Frontal cortex (tissue), 4 donors: ENCODE data around the gene UQCRC1. TPM values are rescaled to one million over a fixed set of nuclear protein-coding genes. Genes with fewer than 3 reads are reported as not detected.

Experiments used
- DNase-seq, 2 donors: peaks; one replicate each; pipeline ENCODE4 v3.0.0; 2012; ENCODE audit warnings: low spot score in 2 of 2
- FAIRE-seq: peaks from 2 replicates; lab custom pipeline; 2012; peaks lifted over from hg19 to GRCh38; lab: Jason Lieb, UNC
- total RNA-seq: library from RNA; depleted of rRNA; stranded (reverse); fragments of >200 nt; gene quantifications from one replicate; pipeline ENCODE4 v1.2.3, GENCODE V29; 2014
- donor health status: control.
- donor health status: control.
- donor health status: control.

Gene UQCRC1
- total RNA-seq, 1 donor from 2014 or later = 149 TPM

DNA sequence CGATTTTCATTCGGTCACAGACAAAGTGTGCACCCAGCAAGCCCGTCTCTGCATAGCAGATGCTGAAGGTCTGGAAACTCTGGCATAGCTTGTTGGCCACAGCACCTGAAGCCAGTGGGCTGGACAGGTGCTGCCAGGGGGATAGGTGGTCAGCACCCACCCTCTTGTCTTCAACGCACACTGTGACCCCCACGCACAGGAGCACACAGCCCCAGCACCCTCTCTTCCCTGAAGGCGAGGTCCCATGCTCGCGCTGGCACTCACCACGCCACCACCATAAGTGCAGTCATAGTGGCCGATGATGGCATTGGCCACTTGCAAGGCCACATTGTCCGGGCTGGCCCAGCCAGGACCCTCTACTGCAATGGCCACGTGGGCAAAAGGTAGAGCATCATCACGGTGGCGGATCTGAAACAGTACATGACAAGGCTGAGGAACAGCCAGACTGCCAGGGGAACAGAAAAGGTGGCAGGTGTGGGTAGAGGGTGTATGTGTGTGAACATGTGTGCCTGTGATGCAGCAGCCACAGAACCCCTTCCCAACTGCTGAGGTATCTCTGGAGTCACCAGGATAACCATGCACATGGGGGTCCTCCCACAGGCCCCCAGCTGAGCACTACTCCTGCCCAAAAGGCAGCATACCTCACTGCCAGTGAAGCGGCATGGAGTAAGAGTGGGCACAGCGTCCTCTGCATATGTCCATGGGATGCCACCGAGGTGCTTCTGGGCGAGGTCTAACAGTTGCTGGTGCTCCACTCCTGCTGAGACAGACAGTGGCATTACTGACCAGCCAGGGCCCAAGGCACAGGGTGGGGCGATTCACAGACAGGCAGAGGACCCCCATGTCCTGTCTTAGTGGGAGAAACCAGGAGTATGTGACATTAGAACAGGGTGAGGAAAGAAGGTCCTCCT is 8.5 kb downstream of the UQCRC1 start:
- no peak for DNase-seq
- FAIRE-seq = no peak

DNA sequence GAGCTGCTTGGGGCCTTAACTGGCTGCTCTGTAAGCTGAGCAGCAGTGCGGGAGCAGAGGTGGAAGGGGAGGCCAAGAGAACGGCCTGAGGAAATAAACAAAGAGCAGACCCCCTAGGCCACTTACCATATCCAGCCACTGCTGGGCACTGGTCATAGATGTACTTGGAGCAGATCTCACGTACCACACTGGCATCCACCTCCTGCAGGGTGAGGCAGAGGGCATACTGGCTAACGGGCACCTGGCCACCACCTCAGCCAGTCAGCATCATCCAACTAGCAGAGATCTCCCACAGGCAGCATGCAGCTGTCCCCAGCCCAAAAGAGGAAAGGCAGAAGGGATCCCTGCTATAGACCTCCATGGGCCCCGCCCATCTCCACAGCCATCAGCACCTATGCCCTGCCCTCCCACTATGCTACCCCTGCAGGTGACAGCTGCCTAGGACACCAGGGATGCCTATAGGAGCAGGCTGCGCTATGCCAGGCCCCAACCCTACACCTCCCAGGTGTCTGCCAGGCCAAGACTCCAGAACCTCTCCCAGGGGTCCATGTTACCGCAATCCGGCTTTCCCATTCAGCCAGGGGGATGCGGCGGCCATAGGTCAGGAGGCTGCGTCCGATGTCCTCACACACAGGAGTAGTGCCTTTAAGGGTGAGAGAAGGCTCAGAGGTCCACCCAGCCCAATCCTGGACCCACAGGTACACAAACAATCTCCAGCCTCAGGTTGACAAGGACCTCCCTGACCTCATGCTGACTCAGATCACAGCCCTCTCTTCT is 9.7 kb downstream of the UQCRC1 start:
- DNase-seq = no peak
- FAIRE-seq = no peak

DNA sequence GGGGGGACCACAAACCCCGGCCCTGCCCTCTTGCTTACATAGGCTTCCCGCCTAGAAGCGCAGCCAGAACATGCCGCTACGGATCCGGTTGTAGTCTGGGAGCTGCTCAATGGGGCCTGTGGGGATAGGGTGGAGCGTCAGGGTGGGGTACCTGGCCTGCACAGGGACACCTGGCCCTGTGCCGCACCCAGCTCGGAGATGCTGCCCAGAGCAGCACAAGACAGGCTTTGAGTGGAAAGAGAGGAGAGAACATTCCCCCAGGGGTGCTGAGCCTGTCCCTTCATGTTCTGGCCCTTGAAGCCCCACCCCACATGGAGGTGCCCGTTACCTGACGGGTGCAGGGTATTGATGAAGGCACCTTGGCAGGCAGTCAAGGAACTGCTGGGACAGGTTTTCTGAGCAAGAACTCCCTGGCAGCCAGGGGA is 10.4 kb downstream of the UQCRC1 start:
- FAIRE-seq = no peak
- no peak for DNase-seq

DNA sequence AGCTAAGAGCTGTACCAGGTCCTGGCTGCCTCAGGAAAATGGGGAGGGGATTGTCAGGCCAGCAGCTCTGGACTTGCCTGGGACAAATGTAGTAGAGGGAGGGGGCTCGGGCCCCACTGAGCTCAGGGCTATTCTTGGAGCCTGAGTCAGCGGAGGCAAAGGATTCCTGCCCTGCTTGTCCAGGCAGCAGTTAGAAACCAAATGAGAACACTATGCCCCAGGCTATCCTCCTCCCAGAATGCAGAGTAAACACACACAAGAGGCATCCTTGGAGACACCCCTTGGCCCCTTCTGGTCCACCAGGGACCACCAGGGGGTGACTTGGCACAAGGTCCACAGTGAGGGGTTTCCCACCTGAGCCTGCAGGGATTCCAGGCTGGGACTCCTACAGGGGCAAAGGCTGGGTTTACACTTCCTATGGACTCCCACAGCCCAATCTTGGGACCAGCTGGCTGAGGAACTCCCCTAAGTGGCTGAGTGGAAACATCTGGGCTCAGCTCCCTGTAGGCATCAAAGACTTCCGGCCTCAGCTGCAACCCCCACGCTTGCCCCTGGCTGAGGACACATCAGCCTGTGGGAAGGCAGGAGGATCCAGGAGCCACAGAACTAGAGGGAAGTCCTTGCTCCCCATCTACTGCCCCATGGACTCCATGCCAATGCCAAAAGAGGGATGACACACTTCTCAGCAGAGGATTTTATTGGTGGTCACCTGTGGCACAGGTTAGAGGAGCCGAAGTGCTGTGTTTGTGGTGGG is 10.9 kb downstream of the UQCRC1 start:
- DNase-seq (peak in 1 of 2 donors; percentile 48), FAIRE-seq (no peak)

DNA sequence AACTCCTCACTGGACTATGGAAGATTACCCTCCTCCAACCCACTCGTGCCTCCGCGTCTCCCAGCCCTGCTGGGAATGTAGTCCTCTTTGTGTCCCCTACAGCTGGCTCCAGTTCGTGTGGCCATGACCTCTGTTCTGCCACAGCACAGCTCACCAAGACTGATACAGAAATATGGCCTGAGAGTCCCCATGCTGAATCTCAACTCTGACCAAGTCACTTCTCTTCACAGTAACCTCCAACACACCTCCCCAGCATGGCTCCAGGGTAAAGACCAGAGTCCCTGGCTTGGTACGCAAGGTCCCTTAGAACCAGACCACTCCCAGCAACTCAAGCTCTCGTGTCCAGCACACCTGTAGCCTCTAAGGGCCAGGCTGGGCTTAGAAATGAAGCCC is 12.0 kb downstream of the UQCRC1 start:
- no peak for FAIRE-seq

DNA sequence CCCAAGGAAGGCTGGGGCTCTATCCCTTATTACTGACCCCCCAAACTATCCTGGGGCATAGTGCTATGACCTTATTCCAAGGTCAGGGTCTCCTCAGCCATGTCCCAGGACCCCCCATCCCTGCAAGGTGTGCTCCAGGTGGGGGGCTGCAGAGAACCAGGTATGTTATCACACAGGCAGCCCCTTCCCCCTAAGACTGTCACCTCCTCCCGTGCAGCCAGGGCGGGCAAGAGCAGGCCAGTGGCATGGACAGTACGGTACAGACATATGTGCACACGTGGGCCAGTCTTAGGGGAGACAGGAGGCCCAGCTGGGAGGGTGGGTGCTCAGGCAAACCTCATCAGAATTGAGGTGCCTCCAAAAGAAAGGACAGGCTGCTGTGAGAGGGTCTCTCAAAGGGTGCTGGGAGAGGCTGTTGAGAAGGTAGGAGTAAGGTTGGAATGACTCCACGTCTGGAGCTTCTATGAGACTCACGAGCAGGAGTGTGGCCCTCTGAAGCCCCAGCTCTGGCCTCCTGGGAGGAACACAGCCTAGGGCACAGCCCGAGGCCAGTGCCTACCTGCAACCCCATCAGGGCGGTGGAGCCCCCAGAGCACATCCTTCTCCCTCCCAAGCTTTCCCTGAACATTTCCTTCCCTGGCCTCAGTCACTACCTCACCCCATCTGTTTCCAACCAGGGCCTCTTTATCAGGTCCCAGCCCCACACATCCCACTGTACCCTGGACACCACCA is 12.6 kb downstream of the UQCRC1 start:
- no peak for FAIRE-seq

More for the DNA sequence above, 12.0 kb downstream of the UQCRC1 start:
- DNase-seq = no peak

DNA sequence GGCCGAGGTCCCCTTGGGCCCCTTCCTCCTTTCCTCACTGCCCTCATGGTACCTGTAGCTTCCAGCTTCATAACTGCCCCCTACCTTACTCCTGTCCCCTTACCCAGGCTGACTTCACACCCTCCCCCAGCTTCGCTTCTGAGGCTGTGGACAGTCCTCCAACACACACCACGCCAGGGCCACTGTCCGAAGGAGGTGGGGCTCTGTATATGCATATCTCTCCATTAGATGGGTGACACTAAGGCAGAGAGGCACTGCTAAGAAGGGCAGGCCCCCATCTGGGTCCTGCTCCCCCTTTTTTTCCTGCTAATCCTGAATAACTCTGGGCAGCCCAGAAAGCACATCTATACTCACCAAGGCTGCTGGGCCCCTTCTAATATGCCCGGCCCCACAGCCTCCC is 13.3 kb downstream of the UQCRC1 start:
- DNase-seq (no peak), FAIRE-seq (no peak)

More for the DNA sequence above, 12.6 kb downstream of the UQCRC1 start:
- DNase-seq = no peak

DNA sequence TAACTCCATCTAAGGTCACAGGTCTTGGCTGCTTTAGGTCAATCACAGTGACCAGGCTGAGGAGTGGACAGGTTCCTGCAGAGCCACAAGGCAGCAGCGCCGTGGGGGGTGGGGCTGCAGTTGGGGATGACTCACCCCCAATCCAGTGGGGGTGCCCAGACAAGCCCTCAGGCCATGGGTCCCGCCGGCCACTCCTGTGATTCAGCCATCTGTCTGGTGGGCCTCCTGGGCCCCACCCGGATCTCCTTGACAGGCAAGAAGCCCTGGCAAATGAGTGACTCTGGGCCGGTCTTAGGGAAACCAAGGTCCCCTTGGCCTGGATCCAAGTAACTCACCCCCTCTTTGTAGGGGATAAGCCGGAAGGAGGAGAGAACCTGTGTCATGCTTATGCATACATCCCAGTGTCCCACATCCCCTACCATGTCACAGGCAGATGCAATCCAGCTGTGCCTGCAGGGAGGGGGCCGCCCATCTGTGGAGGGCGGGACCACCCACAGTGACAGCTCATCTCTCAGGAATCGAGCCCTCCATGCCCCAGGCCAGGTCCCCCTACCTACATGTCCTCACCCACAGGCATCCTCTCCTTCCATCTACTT is 13.8 kb downstream of the UQCRC1 start:
- FAIRE-seq (no peak), DNase-seq (peak in 1 of 2 donors; percentile 73)

DNA sequence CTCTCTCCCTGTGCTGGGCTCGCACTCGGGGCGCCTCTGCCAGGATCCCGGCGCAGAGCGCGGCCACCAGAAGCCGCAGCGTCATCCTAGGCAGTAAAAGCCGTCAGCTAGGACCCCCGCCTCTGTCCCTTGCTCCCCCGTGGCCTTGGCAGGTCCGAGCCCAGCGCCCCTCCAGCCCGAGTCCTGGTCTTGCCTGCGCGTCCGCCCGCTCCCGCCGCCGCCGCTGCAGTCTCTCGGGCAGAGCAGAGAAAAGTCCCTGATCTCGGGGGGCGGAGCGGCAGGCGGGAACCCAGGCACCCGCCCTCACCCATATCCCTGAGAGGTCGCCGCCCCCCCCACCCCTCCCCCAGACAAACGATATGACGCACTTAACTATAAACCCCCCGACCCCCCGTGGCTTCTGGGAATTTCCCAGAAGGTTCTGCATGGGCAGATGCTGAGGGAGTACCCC is 14.3 kb downstream of the UQCRC1 start, which contains the start of gene COL7A1:
COL7A1 (minus strand) TSS at position 255 of the 451 bp plus-strand sequence; CDS start at position 85, 170 bp downstream.
- DNase-seq (peak in 1 of 2 donors; percentile 65), FAIRE-seq (no peak)

DNA sequence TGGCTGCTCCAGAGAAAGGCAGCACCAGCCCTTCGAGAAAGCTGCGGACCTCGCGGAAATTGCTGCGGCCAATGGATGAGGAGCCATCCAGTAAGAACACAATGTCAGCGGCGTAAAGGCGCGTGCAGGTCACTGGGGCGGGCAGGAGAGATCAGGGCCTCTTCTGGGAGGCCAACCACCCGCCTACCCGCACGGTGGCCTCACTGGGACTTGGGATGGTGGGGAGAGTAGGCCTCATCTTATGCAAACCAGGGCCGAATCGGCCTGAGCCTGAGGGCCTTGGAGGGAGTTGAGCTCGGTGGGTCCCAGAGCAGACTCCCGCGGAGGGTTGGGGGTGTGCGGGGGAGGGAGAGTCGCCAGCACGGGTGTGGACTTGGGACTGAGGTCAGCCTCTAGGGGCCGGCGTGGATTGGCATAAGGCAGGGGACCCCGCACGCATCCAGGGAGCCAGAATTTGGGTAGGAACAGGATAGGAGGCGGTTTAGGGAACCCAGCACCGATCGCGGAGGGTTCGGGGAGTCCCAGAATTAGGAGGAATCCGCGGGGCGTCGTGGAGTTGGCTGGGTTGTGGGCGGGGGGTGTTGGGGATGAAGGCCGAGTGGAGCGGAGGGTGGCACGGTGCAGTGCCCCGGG is 14.9 kb downstream of the UQCRC1 start:
- FAIRE-seq = no peak
- no peak for DNase-seq

DNA sequence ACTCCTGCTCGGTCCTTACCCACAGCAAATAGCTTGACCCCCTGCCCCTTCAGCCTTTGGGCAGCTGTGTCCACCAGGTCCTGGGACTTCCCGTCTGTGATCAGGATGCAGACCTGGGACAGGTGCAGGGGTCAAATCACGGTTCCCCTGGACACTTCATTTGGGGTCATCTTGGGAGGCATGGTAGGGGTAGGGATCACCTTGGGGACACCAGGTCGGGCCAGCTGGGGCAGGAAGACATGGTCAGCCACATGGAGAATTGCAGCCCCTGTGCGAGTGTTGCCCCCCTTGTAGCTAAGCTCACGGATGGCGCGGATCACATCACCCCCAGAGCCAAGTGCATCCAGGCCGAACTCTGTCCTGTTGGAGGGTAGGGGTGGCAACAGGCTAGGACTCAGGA is 16.1 kb downstream of the UQCRC1 start:
- DNase-seq = no peak
- FAIRE-seq = no peak

DNA sequence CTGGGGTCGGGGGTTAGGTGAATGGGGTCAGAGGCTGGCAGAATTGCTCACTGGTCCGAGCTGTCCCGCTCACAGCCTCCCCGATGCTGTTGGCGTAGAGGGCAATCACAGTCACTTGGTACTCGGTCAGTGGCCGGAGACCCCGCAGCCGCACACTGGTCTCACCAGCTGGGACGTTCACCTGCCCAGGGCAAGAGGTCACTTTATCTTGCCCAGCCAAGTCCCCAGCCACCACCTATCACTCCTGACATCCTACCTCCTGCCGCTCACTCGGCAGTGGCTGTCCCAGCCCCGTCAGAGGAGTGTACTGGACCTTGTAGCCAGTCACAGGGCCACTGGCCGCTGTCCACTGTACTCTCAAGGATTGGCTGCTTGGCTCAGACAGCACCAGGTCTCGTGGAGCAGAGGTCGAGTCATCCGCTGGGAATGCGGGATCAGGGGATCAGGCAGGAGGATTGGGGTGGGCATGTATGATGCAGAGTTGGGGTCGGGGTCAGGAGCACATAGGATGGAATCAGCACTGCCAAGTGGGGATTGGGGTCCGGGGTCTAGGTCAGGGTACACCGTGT is 16.8 kb downstream of the UQCRC1 start:
- FAIRE-seq (no peak), DNase-seq (no peak)

DNA sequence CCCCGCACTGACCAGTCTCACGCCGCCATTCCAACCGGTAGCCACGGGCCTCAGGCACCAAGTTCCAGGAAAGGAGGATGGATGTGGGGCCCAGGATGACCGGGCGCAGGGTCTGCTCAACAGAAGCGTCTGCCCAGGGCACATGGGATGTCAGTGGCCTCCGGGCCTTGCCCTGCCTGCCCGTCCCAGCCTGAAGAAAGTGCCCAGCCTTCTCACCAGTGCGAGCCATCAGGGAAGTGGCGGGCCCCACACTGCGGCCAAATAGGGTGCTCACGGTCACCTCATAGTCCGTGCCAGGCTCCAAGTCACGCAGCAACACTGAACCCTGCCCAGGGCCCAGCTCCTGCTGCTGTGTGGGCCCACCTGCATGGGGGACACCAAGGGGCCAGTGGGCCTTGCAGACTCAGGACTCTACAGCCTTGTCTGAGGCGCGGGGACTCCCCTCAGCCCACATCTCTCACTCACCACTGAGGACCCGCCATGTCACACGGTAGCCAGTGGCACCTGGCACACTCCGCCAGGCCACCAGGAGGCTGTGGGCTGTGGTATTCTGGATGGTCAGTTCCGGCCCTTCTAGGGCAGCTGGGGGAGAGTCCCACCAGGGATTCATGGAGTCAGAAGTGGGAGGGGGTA is 17.4 kb downstream of the UQCRC1 start:
- no peak for FAIRE-seq

DNA sequence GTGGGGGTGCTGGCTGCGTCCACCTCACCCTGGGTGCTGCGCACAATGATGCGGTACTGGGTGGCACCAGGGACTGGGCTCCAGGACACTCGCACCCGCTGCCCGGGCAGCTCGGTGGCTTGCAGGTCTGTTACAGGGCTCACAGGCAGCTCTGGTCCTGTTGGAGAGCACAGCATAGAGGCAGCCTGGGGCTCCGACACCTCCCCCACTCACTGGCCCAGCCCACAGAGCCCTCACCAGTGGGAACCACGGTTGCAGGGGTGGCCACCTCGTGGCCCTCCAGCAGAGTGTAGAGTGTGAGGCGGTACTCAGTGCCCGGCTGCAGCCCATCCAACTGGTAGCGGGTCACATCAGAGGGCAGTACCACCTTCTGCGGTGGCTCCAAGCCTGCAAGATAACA is 18.0 kb downstream of the UQCRC1 start:
- FAIRE-seq = no peak
- DNase-seq = no peak

More for the DNA sequence above, 17.4 kb downstream of the UQCRC1 start:
- DNase-seq = no peak

DNA sequence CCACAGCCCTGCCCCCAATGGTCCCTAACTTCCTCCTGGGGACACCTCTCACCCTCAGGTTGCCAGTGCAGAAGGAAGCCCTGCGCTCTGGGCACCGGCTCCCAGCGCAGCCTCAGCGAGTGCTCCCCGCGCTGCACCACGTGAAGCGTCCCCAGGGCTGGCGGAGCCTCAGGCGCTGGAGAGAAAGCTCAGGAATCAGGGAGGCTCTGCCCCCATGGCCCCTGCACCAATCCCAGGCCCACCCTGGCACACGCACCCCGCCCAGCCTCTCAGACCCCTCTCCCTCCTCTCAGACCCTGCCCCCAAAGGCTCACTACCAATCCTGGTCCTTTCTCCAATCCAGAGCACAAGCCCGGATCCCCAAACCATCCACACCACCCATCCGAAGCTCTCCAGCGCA is 21.2 kb downstream of the UQCRC1 start:
- no peak for FAIRE-seq
- no peak for DNase-seq

DNA sequence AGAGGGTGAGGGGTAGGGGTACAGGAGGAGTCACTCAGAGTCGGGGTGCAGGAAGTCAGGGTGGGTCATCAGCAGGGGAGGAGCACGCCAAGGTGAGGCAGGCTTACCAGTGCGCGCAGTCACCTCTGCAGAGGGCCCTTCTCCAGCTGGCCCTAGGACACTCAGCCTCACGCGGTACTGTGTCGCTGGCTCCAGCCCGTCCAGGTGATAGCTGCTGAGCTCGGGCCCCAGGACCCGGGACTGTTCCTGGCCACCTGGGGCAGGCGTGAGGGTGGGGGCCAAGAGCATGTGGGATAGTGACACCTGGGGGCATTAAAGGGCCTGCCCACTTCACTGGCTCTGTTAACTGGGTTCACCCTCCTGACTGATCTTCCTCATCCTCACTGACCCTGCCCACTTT is 21.8 kb downstream of the UQCRC1 start:
- FAIRE-seq (no peak), DNase-seq (no peak)

DNA sequence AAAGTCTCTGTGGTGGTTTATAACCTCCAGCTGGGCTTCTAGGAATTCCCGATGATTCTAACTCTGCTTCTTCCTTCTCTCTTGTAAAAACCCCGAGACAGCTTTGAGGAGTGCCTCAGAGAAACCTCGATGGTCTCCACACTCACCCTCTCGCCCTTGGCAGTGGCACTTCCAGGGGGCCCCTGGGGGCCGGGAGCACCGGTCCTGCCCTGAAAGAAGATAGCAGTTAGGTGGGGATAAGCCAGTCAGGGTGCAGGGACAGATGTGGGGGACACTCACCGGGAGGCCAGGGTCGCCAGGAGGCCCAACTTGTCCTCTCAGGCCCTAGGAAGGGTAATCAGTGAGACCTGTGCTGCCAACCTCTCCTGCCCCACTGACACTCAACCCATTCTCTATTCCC is 24.0 kb downstream of the UQCRC1 start:
- FAIRE-seq = no peak
- DNase-seq = no peak

DNA sequence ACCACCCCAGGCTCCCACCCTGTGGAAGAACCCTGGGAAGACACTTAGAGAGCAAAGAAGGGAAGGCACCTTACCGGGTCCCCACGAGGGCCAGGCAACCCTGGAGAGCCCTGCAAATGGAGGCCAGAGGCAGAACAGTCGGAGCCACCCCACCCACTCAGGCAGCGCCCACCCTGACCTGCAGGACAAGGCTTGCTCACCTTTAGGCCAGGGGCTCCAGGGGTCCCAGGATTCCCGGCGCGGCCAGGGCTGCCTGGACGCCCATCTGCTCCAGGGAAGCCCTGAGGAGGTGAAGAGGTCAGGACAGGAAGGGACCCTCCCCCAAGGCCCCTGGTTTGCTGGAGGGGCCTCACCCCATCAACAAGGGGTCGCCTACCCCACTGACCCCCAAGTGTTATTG is 24.6 kb downstream of the UQCRC1 start:
- FAIRE-seq = no peak
- DNase-seq = no peak
